HL-60/S4 treated with phorbol 12-myristate 13-acetate at 8.2 ng/mL for 4 days and 3 days (cell line): ENCODE results near the gene SPG7.

ENCODE experiments used
- in situ Hi-C: fragments of 300-500 bp; cut with MboI; formaldehyde crosslinking; loops from 2 replicates; pipeline ENCODE4 v1.15.0; 2022; ENCODE audit warnings: low sequenced_read_pairs

SPG7 gene

GRCh38 chr16:89510526-89510925, 2.3 kb downstream of the SPG7 start:
- in situ Hi-C loops, result no loop called here

GRCh38 chr16:89511374-89511773, 3.2 kb downstream of the SPG7 start:
- in situ Hi-C loops, result no loop called here

- in situ Hi-C loops, result no loop called here
Measured at GRCh38 chr16:89512453-89512852, 4.2 kb downstream of the SPG7 start.

GRCh38 chr16:89517128-89517527, 8.9 kb downstream of the SPG7 start:
- in situ Hi-C loops, result no loop called here

GRCh38 chr16:89519881-89520280, 11.7 kb downstream of the SPG7 start:
- in situ Hi-C loops, result no loop called here

- in situ Hi-C loops, result no loop called here
Measured at GRCh38 chr16:89522287-89522686, 14.1 kb downstream of the SPG7 start.

- in situ Hi-C loops, result no loop called here
Measured at GRCh38 chr16:89523680-89524344, 15.6 kb downstream of the SPG7 start.

GRCh38 chr16:89525146-89525913, 17.1 kb downstream of the SPG7 start:
- in situ Hi-C loops, result no loop called here

GRCh38 chr16:89529097-89529496, 20.9 kb downstream of the SPG7 start:
- in situ Hi-C loops, result no loop called here

GRCh38 chr16:89530401-89531381, 22.5 kb downstream of the SPG7 start:
- in situ Hi-C loops, result no loop called here

GRCh38 chr16:89531821-89532526, 23.8 kb downstream of the SPG7 start:
- in situ Hi-C loops, result no loop called here

- in situ Hi-C loops, result no loop called here
Measured at GRCh38 chr16:89534252-89534756, 26.1 kb downstream of the SPG7 start.

GRCh38 chr16:89536371-89536770, 28.2 kb downstream of the SPG7 start:
- in situ Hi-C loops, result no loop called here

GRCh38 chr16:89536886-89537548, 28.8 kb downstream of the SPG7 start:
- in situ Hi-C loops, result no loop called here

GRCh38 chr16:89537549-89537925, 29.3 kb downstream of the SPG7 start:
- in situ Hi-C loops, result no loop called here

- in situ Hi-C loops, result no loop called here
Measured at GRCh38 chr16:89538286-89538685, 30.1 kb downstream of the SPG7 start.

- in situ Hi-C loops, result no loop called here
Measured at GRCh38 chr16:89540557-89540956, 32.4 kb downstream of the SPG7 start.

- in situ Hi-C loops, result no loop called here
Measured at GRCh38 chr16:89541792-89542191, 33.6 kb downstream of the SPG7 start.

GRCh38 chr16:89544113-89544512, 35.9 kb downstream of the SPG7 start:
- in situ Hi-C loops, result no loop called here

- in situ Hi-C loops, result no loop called here
Measured at GRCh38 chr16:89544713-89545043, 36.5 kb downstream of the SPG7 start.
